Stimulated activated CD4-positive, alpha-beta T cell treated with anti-CD3 and anti-CD28 coated beads, Interleukin-12 subunit alpha, Interleukin-12 subunit beta, amount 100 ng/mL, for 24 hours (primary cell): Measurements from ENCODE around the gene ZSWIM5.
"Not testable (repeated sequence)": the region's sequence is repeated elsewhere in the genome, so short reads cannot be mapped to it uniquely, and the experiment has no call there.

Experiments used
- DNase-seq, 2 experiments: peaks; one replicate each; pipeline ENCODE4 v3.0.0-alpha.2; 2020; ENCODE audit warnings: low read depth in 2 of 2

Gene ZSWIM5

GRCh38 chr1:45094371-45094770 lies 112.0 kb downstream of the ZSWIM5 start:
- DNase-seq, result not testable (repeated sequence)

GRCh38 chr1:45093334-45093733 lies 113.1 kb downstream of the ZSWIM5 start:
- no peak for DNase-seq

- no peak for DNase-seq
Measured at GRCh38 chr1:45089711-45090110, 116.7 kb downstream of the ZSWIM5 start.

GRCh38 chr1:45084562-45084961 lies 121.8 kb downstream of the ZSWIM5 start:
- no peak for DNase-seq

GRCh38 chr1:45079533-45079932 lies 126.9 kb downstream of the ZSWIM5 start:
- no peak for DNase-seq

- not testable (repeated sequence) for DNase-seq
Measured at GRCh38 chr1:45076959-45077358, 129.4 kb downstream of the ZSWIM5 start.

- DNase-seq, result no peak
Measured at GRCh38 chr1:45071567-45071966, 134.8 kb downstream of the ZSWIM5 start.

- no peak for DNase-seq
Measured at GRCh38 chr1:45067806-45068205, 138.6 kb downstream of the ZSWIM5 start.

GRCh38 chr1:45065083-45065482 lies 141.3 kb downstream of the ZSWIM5 start:
- no peak for DNase-seq

- DNase-seq, result not testable (repeated sequence)
Measured at GRCh38 chr1:45062463-45062862, 143.9 kb downstream of the ZSWIM5 start.

- DNase-seq, result no peak
Measured at GRCh38 chr1:45059829-45060228, 146.6 kb downstream of the ZSWIM5 start.

- no peak for DNase-seq
Measured at GRCh38 chr1:45057542-45057941, 148.9 kb downstream of the ZSWIM5 start.

GRCh38 chr1:45051005-45051772 lies 155.2 kb downstream of the ZSWIM5 start:
- DNase-seq, result no peak

- no peak for DNase-seq
Measured at GRCh38 chr1:45047032-45047431, 159.4 kb downstream of the ZSWIM5 start.

GRCh38 chr1:45044916-45045315 lies 161.5 kb downstream of the ZSWIM5 start:
- no peak for DNase-seq

- no peak for DNase-seq
Measured at GRCh38 chr1:45043094-45043493, 163.3 kb downstream of the ZSWIM5 start.

- DNase-seq, result no peak
Measured at GRCh38 chr1:45040297-45040696, 166.1 kb downstream of the ZSWIM5 start.

GRCh38 chr1:45038661-45039364 lies 167.6 kb downstream of the ZSWIM5 start:
- DNase-seq, result no peak

- DNase-seq, result no peak
Measured at GRCh38 chr1:45038240-45038639, 168.2 kb downstream of the ZSWIM5 start.

- no peak for DNase-seq
Measured at GRCh38 chr1:45037456-45037855, 168.9 kb downstream of the ZSWIM5 start.

GRCh38 chr1:45035631-45036301 lies 170.6 kb downstream of the ZSWIM5 start:
- no peak for DNase-seq

- no peak for DNase-seq
Measured at GRCh38 chr1:45033356-45033755, 173.0 kb downstream of the ZSWIM5 start.

GRCh38 chr1:45032837-45033236 lies 173.6 kb downstream of the ZSWIM5 start:
- DNase-seq, result no peak
